Ectodermal cell (in vitro differentiated cells): ENCODE results near the gene NACC2.
"Not testable (repeated sequence)": the region's sequence is repeated elsewhere in the genome, so short reads cannot be mapped to it uniquely, and the experiment has no call there.

Experiments
- H3K27ac ChIP-seq: 2 replicates; pipeline ENCODE4 v1.7.0; 2013; ENCODE audit warnings: mild to moderate bottlenecking, low read depth, low read length; ENCODE audit not compliant: insufficient read depth, poor library complexity, severe bottlenecking
- H3K27me3 ChIP-seq: 2 replicates; pipeline ENCODE4 v1.7.0; 2013; ENCODE audit warnings: mild to moderate bottlenecking, low read length; ENCODE audit not compliant: insufficient read depth, control insufficient read depth, poor library complexity, severe bottlenecking
- H3K36me3 ChIP-seq: one replicate; pipeline ENCODE4 v1.7.0; 2013; ENCODE audit warnings: low read length; ENCODE audit not compliant: control insufficient read depth, insufficient read depth
- H3K4me1 ChIP-seq: one replicate; pipeline ENCODE4 v1.7.0; 2013; ENCODE audit warnings: low read length; ENCODE audit not compliant: control insufficient read depth, insufficient read depth
- H3K4me3 ChIP-seq: 2 replicates; pipeline ENCODE4 v1.7.0; 2013; ENCODE audit warnings: low read depth, low read length, control low read depth; ENCODE audit not compliant: insufficient read depth
- H3K9me3 ChIP-seq: 2 replicates; pipeline ENCODE4 v1.7.0; 2013; ENCODE audit warnings: mild to moderate bottlenecking, low read length, moderate library complexity; ENCODE audit not compliant: control insufficient read depth
- WGBS, 2 experiments: methylation state at CpG; one replicate each; pipeline ENCODE4 v1.1.7; 2013; ENCODE audit warnings: missing lambda C conversion rate in 2 of 2; 5-methylcytosine and 5-hydroxymethylcytosine counted together

NACC2 gene

GRCh38 chr9:136044971-136045594 lies 50.0 kb downstream of the NACC2 start:
- Histone ChIP-seq H3K4me1 (no peaks in the 10 kb centered on the region), H3K27me3 (no peaks in the 10 kb centered on the region), H3K4me3 (no peak overlapping the region), H3K27ac (no peak overlapping the region), H3K9me3 (no peaks in the 10 kb centered on the region), H3K36me3 (no peaks in the 10 kb centered on the region)
- whole genome bisulfite sequencing, 2 experiments = 86 to 87% methylated on average over 16 of the region's 16 CpGs

- Histone ChIP-seq H3K27me3 (no peaks in the 10 kb centered on the region), H3K27ac (no peak overlapping the region), H3K4me3 (no peak overlapping the region), H3K4me1 (no peaks in the 10 kb centered on the region), H3K36me3 (no peaks in the 10 kb centered on the region), H3K9me3 (no peaks in the 10 kb centered on the region)
- WGBS, 2 experiments = 96% methylated on average over 25 of the region's 25 CpGs
These were observed 50.7 kb downstream of the NACC2 start for GRCh38 chr9:136044207-136044970.

GRCh38 chr9:136043441-136043991 lies 51.6 kb downstream of the NACC2 start:
- H3K4me1 ChIP-seq = no peaks in the 10 kb centered on the region
- no peaks in the 10 kb centered on the region for H3K36me3 ChIP-seq

DNA sequence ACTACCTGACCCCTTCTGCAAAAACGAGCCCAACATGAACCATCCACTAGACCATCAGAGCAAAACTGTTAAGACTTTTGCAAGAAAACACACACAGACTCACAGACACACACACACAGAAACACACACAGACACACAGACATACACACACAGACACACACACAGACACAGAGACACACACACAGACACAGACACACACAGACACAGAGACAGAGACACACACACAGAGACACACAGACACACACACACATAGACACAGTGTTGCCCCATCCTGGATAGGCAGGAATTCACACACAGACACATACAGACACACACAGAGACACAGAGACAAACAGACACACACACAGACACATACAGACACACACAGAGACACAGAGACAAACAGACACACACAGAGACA lies 52.5 kb downstream of the NACC2 start:
- no peaks in the 10 kb centered on the region for H3K36me3 ChIP-seq

More at GRCh38 chr9:136043441-136043991, 51.6 kb downstream of the NACC2 start:
- 92% methylated on average over 18 of the region's 18 CpGs for WGBS, 2 experiments
- no peaks in the 10 kb centered on the region for H3K9me3 ChIP-seq
- H3K27me3 ChIP-seq = no peaks in the 10 kb centered on the region
- H3K4me3 ChIP-seq = no peak overlapping the region
- H3K27ac ChIP-seq = no peak overlapping the region

DNA sequence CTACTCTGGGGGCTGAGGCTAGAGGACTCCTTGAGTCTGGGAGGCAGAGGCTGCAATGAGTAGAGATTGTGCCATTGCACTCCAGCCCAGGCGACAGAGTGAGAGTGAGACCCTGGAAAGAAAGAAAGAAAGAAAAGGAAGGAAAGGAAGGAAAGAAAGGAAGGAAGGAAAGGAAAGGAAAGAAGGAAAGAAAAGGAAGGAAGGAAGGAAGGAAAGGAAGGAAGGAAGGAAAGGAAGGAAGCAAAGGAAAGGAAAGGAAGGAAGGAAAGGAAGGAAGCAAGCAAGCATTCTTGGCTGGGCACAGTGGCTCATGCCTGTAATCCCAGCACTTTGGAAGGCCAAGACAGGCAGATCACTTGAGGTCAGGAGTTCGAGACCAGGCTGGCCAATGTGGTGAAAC lies 54.2 kb downstream of the NACC2 start:
- H3K27ac ChIP-seq, H3K4me1 ChIP-seq, H3K9me3 ChIP-seq, H3K36me3 ChIP-seq, H3K4me3 ChIP-seq, H3K27me3 ChIP-seq: not testable (repeated sequence)
- WGBS, 2 experiments = 92 to 93% methylated on average over 2 of the region's 2 CpGs

More for the DNA sequence above, 52.5 kb downstream of the NACC2 start:
- Histone ChIP-seq H3K9me3 (no peaks in the 10 kb centered on the region), H3K4me3 (no peak overlapping the region), H3K4me1 (no peaks in the 10 kb centered on the region), H3K27ac (no peak overlapping the region), H3K27me3 (no peaks in the 10 kb centered on the region)
- 78 to 82% methylated on average over 1 of the region's 1 CpG for WGBS, 2 experiments

DNA sequence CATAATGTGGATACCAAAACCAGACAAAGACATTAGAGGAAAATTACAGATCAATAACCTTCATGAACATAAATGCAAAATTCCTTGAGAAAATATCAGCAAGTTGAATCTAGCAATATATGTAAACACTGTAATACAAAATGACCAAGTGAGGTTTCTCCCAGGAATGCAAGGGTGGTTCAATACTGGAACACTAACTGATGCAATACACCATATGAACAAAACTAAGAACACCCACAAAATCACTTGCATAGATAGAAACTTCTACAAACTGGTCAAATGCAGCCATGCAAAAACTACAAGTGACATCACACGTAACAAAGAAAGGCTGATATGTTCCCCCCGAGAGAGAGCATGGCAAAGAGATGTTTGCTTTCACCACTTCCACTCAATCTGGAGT lies 55.6 kb downstream of the NACC2 start:
- Histone ChIP-seq H3K27me3 (no peaks in the 10 kb centered on the region), H3K4me1 (no peaks in the 10 kb centered on the region), H3K27ac (no peak overlapping the region), H3K9me3 (no peaks in the 10 kb centered on the region), H3K4me3 (no peak overlapping the region), H3K36me3 (no peaks in the 10 kb centered on the region)
- 94 to 95% methylated on average over 2 of the region's 2 CpGs for WGBS, 2 experiments

DNA sequence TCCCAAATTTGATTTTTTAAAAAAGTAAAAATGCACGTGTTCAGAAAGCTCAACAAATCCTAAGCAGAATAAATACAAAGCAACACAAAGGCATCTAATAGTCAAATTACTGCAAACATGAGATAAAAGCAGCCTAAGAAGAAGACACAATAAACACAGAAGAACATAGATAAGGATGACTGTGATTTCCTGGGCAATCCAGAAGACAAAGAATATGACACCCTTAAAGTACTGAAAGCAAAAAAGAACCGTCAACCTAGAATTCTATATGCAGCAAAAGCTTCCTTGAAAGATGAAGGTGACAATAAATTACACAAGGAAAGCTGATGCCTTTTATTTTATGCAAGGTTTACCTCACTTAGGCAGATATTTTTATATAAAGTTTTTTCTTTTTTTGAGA lies 58.2 kb downstream of the NACC2 start:
- whole genome bisulfite sequencing, 2 experiments = 88 to 100% methylated on average over 2 of the region's 2 CpGs
- Histone ChIP-seq H3K36me3 (no peaks in the 10 kb centered on the region), H3K27ac (no peak overlapping the region), H3K4me1 (no peaks in the 10 kb centered on the region), H3K27me3 (no peaks in the 10 kb centered on the region), H3K9me3 (no peaks in the 10 kb centered on the region), H3K4me3 (no peak overlapping the region)

- H3K9me3 ChIP-seq = no peaks in the 10 kb centered on the region
- H3K36me3 ChIP-seq = no peaks in the 10 kb centered on the region
- no peak overlapping the region for H3K27ac ChIP-seq
- H3K4me1 ChIP-seq = no peaks in the 10 kb centered on the region
- 91% methylated on average over 6 of the region's 6 CpGs for WGBS, 2 experiments
- no peaks in the 10 kb centered on the region for H3K27me3 ChIP-seq
- no peak overlapping the region for H3K4me3 ChIP-seq
These were observed 59.0 kb downstream of the NACC2 start for GRCh38 chr9:136036050-136036449.

- H3K4me1 ChIP-seq = no peaks in the 10 kb centered on the region
- H3K27ac ChIP-seq = no peak overlapping the region
- no peaks in the 10 kb centered on the region for H3K36me3 ChIP-seq
- H3K27me3 ChIP-seq = no peaks in the 10 kb centered on the region
- H3K4me3 ChIP-seq = no peak overlapping the region
- H3K9me3 ChIP-seq = peaks cover 6% of the 10 kb centered on the region
- 91 to 93% methylated on average over 12 to 13 of the region's 13 CpGs for WGBS, 2 experiments
These were observed 63.1 kb downstream of the NACC2 start for GRCh38 chr9:136031741-136032730.
